H1 (cell line): ENCODE measurements around the gene PPM1K. TPM values are rescaled to one million over a fixed set of nuclear protein-coding genes. Genes with fewer than 3 reads are reported as not detected.

ENCODE experiments used
- ASH2L ChIP-seq: fragments of 200-600, 300-600 bp; sonication (generic); IDR thresholded peaks from one replicate; pipeline ENCODE4 v1.7.1; 2017; ENCODE audit warnings: low read length
- JUND ChIP-seq: IDR thresholded peaks from 2 replicates; pipeline ENCODE4 v1.6.1; 2011; ENCODE audit warnings: mild to moderate bottlenecking, improper control_type of control experiment, low read length
- PHF8 ChIP-seq: fragments of 200-600 bp; sonication (generic); conservative IDR thresholded peaks from 2 replicates; pipeline ENCODE4 v1.7.1; 2012; ENCODE audit warnings: low read depth, mild to moderate bottlenecking, inconsistent platforms, low read length, moderate library complexity
- POLR2A ChIP-seq, 2 experiments: IDR thresholded peaks; 1 replicate in 1 of 2; 2 replicates in 1 of 2; pipeline ENCODE4 v1.6.1; 2011; ENCODE audit warnings: low read depth in 2 of 2, low read length in 2 of 2, mild to moderate bottlenecking in 2 of 2; ENCODE audit errors: control extremely low read depth in 1 of 2
- RBBP5 ChIP-seq: IDR thresholded peaks from 2 replicates; pipeline ENCODE4 v1.7.1; 2012; ENCODE audit warnings: low read depth, mild to moderate bottlenecking, inconsistent platforms, low read length, moderate library complexity, borderline replicate concordance
- SAP30 ChIP-seq: fragments of 300-600 bp; sonication (generic); IDR thresholded peaks from 2 replicates; pipeline ENCODE4 v1.7.1; 2012; ENCODE audit warnings: low read length, moderate library complexity, mild to moderate bottlenecking, inconsistent platforms; ENCODE audit not compliant: insufficient read depth, insufficient replicate concordance
- SIN3A ChIP-seq, 2 experiments: IDR thresholded peaks in 1 of 2; conservative IDR thresholded peaks in 1 of 2; 2 replicates each; pipeline ENCODE4 v1.6.1; 2011 to 2012; ENCODE audit warnings: low read length in 2 of 2, improper control_type of control experiment in 1 of 2, low read depth in 1 of 2, mild to moderate bottlenecking in 1 of 2
- TAF1 ChIP-seq: IDR thresholded peaks from 2 replicates; pipeline ENCODE4 v1.6.1; 2011; ENCODE audit warnings: mild to moderate bottlenecking, low read depth, low read length
- TBP ChIP-seq: IDR thresholded peaks from 2 replicates; pipeline ENCODE4 v1.6.1; 2011; ENCODE audit warnings: low read depth, low read length, improper control_type of control experiment
- polyA plus RNA-seq, 7 experiments: library from polyadenylated mRNA; depleted of rRNA in 3 of 7; stranded (reverse) in 5 of 7; unstranded in 2 of 7; fragments of >200 nt in 5 of 7; fragments of 200-250 nt in 2 of 7; gene quantifications; 1 replicate in 5 of 7; 2 replicates in 1 of 7; 4 replicates in 1 of 7; pipeline versions ENCODE4 v1.2.1 to v1.2.3, GENCODE V29; 2011 to 2013; ENCODE audit warnings: missing spikeins in 2 of 7, mixed read lengths in 2 of 7
- total RNA-seq: library from RNA; stranded (reverse); fragmentation: NEBNext Ultra II Directional; extraction: Animal tissue kit (Norgen Biotek cat#: 25700); gene quantifications from 2 replicates; pipeline ENCODE4 v1.2.1, GENCODE V29; 2021
- TF ChIP-seq, protein P1 (sequence below): IDR thresholded peaks from 2 replicates; pipeline ENCODE4 v1.6.1; 2012; ENCODE audit warnings: inconsistent platforms

The PPM1K gene
- total and polyA plus RNA-seq, 2 of the 8 experiments (the other 6 are each of a cell fraction or from before 2014, with no cell fraction given) = 4.2 to 10.7 TPM

GRCh38 chr4:88283661-88284438 lies 511 bp downstream of the PPM1K start (continued):
- TF ChIP-seq PHF8 (0 out of 2 replicates have a peak, but pooled peaks have one; percentile 35), RBBP5 (0 out of 2 replicates have a peak, but pooled peaks have one; percentile 33), TBP (no peak), TAF1 (peak; percentile 27; the same call in 1 of the 2 replicates), POLR2A (IDR thresholded peaks at IDR 0.05; ENCODE audit: control extremely low read depth in 1 of 2, low read depth in 2 of 2, low read length in 2 of 2) (0 out of 3 replicates have a peak, but pooled peaks of 1 of the 2 experiments have one; percentile 20), SIN3A (conservative IDR thresholded peaks at IDR 0.05 in 1 of 2, IDR thresholded peaks at IDR 0.05 in 1 of 2; ENCODE audit: low read depth in 1 of 2, low read length in 2 of 2) (0 out of 4 replicates have a peak, but pooled peaks of 1 of the 2 experiments have one; percentile 23), JUND (no peak), SAP30 (peak; percentile 63), ASH2L (peak; percentile 19)
- TF ChIP-seq, protein P1, sequence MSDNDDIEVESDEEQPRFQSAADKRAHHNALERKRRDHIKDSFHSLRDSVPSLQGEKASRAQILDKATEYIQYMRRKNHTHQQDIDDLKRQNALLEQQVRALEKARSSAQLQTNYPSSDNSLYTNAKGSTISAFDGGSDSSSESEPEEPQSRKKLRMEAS = peak; percentile 75
